ENCODE data around the gene SHB.

Gene SHB

GRCh38 chr9:38044706-38045105, 24.3 kb downstream of the SHB start:
- no peak for DNase-seq
- Histone ChIP-seq H3K4me1 (ENCODE audit: low read length) (no peaks in the 10 kb centered on the region), H3K27me3 (replicated peaks; ENCODE audit: insufficient read depth, low read length) (no peaks in the 10 kb centered on the region), H3K4me2 (ENCODE audit: low read depth, low read length) (no peak overlapping the region), H3K79me2 (ENCODE audit: low read length) (no peaks in the 10 kb centered on the region), H3K9ac (ENCODE audit: low read length) (no peak overlapping the region), H4K20me1 (ENCODE audit: insufficient read depth, low read length) (no peaks in the 10 kb centered on the region), H2AFZ (ENCODE audit: low read length) (no peak overlapping the region), H3F3A (ENCODE audit: insufficient read depth, low read length) (no peaks in the 10 kb centered on the region), H3K4me3 (ENCODE audit: low read length) (no peak overlapping the region), H3K27ac (ENCODE audit: low read length) (no peak overlapping the region), H3K9me2 (replicated peaks; ENCODE audit: insufficient read depth, low read length) (no peaks in the 10 kb centered on the region), H3K36me3 (replicated peaks; ENCODE audit: insufficient read depth, low read length) (no peaks in the 10 kb centered on the region), H3K9me3 (replicated peaks; ENCODE audit: insufficient read depth, low read length) (no peaks in the 10 kb centered on the region)
- TF ChIP-seq EZH2 (optimal IDR thresholded peaks at IDR 0.05; ENCODE audit: low read depth, low read length) (no peak), CTCF (IDR thresholded peaks at IDR 0.05; ENCODE audit: low read length) (no peak), EZH2phosphoT487 (IDR thresholded peaks at IDR 0.05; ENCODE audit: low read length) (no peak)

GRCh38 chr9:38043931-38044623, 24.9 kb downstream of the SHB start:
- H3K79me2 ChIP-seq (ENCODE audit: low read length): no peaks in the 10 kb centered on the region

GRCh38 chr9:38042626-38043357, 26.2 kb downstream of the SHB start:
- H3K4me1 ChIP-seq (ENCODE audit: low read length): no peaks in the 10 kb centered on the region
- H2AFZ ChIP-seq (ENCODE audit: low read length): no peak overlapping the region
- H3K79me2 ChIP-seq (ENCODE audit: low read length): no peaks in the 10 kb centered on the region
- H3K9me2 ChIP-seq (replicated peaks; ENCODE audit: insufficient read depth, low read length): no peaks in the 10 kb centered on the region
- H3K4me3 ChIP-seq (ENCODE audit: low read length): no peak overlapping the region
- TF ChIP-seq EZH2phosphoT487 (IDR thresholded peaks at IDR 0.05; ENCODE audit: low read length) (no peak), CTCF (IDR thresholded peaks at IDR 0.05; ENCODE audit: low read length) (no peak), EZH2 (optimal IDR thresholded peaks at IDR 0.05; ENCODE audit: low read depth, low read length) (no peak)
- no peaks in the 10 kb centered on the region for H3K9me3 ChIP-seq (replicated peaks; ENCODE audit: insufficient read depth, low read length)
- H3K36me3 ChIP-seq (replicated peaks; ENCODE audit: insufficient read depth, low read length): no peaks in the 10 kb centered on the region
- H3K27me3 ChIP-seq (replicated peaks; ENCODE audit: insufficient read depth, low read length): no peaks in the 10 kb centered on the region
- no peak overlapping the region for H3K4me2 ChIP-seq (ENCODE audit: low read depth, low read length)
- H3K9ac ChIP-seq (ENCODE audit: low read length): no peak overlapping the region
- DNase-seq: no peak
- H3K27ac ChIP-seq (ENCODE audit: low read length): no peak overlapping the region
- no peaks in the 10 kb centered on the region for H4K20me1 ChIP-seq (ENCODE audit: insufficient read depth, low read length)
- no peaks in the 10 kb centered on the region for H3F3A ChIP-seq (ENCODE audit: insufficient read depth, low read length)

More at GRCh38 chr9:38043931-38044623, 24.9 kb downstream of the SHB start:
- H3K4me2 ChIP-seq (ENCODE audit: low read depth, low read length): no peak overlapping the region
- no peaks in the 10 kb centered on the region for H3K9me2 ChIP-seq (replicated peaks; ENCODE audit: insufficient read depth, low read length)
- no peak overlapping the region for H2AFZ ChIP-seq (ENCODE audit: low read length)
- no peak overlapping the region for H3K4me3 ChIP-seq (ENCODE audit: low read length)
- no peaks in the 10 kb centered on the region for H3F3A ChIP-seq (ENCODE audit: insufficient read depth, low read length)
- H3K9me3 ChIP-seq (replicated peaks; ENCODE audit: insufficient read depth, low read length): no peaks in the 10 kb centered on the region
- no peaks in the 10 kb centered on the region for H4K20me1 ChIP-seq (ENCODE audit: insufficient read depth, low read length)
- H3K4me1 ChIP-seq (ENCODE audit: low read length): no peaks in the 10 kb centered on the region
- no peak for TF ChIP-seq EZH2phosphoT487 (IDR thresholded peaks at IDR 0.05; ENCODE audit: low read length)
- no peak for TF ChIP-seq CTCF (IDR thresholded peaks at IDR 0.05; ENCODE audit: low read length)
- TF ChIP-seq EZH2 (optimal IDR thresholded peaks at IDR 0.05; ENCODE audit: low read depth, low read length): no peak
- no peak overlapping the region for H3K27ac ChIP-seq (ENCODE audit: low read length)
- no peak for DNase-seq
- H3K9ac ChIP-seq (ENCODE audit: low read length): no peak overlapping the region
- no peaks in the 10 kb centered on the region for H3K27me3 ChIP-seq (replicated peaks; ENCODE audit: insufficient read depth, low read length)
- no peaks in the 10 kb centered on the region for H3K36me3 ChIP-seq (replicated peaks; ENCODE audit: insufficient read depth, low read length)
